ENCODE measurements around the gene GFER. TPM values are rescaled to one million over a fixed set of nuclear protein-coding genes. Genes with fewer than 3 reads are reported as not detected.

Gene GFER
- total RNA-seq, 1 experiment from 2014 or later = 58.5 TPM

GRCh38 chr16:1990101-1990350, 6.0 kb downstream of the GFER start:
- H3K27ac Mint-ChIP-seq = no peak overlapping the region
- TF ChIP-seq SMAD3 (CRISPR knock-in tag; IDR thresholded peaks at IDR 0.05; ENCODE audit: borderline replicate concordance) = no peak
- TF ChIP-seq TCF7 (CRISPR knock-in tag; IDR thresholded peaks at IDR 0.05; ENCODE audit: low read depth) = no peak
- DNase-seq (ENCODE audit: low spot score) (no peak), ATAC-seq (peak; percentile 4; the same call in 1 of the 2 replicates)
- peaks cover 20% of the 10 kb centered on the region for H3K4me1 Mint-ChIP-seq
- POLR2A ChIA-PET = no interaction called here
- H3K4me3 Mint-ChIP-seq = no peak overlapping the region
- CTCF ChIA-PET = interaction anchor here (0.8 to 6.4 kb wide), 5 partner anchors 10 to 150 kb away, joined by 3 to 59 read pairs (median 5); no protein-coding TSS in a partner anchor
- peaks cover 5% of the 10 kb centered on the region; the same call in 1 of the 2 replicates for H3K36me3 Mint-ChIP-seq
- H3K9me3 Mint-ChIP-seq = no peaks in the 10 kb centered on the region
- H3K27me3 Mint-ChIP-seq (ENCODE audit: low read depth) = peaks cover 24% of the 10 kb centered on the region

GRCh38 chr16:1990351-1991134, 6.5 kb downstream of the GFER start:
- peaks cover 24% of the 10 kb centered on the region for H3K27me3 Mint-ChIP-seq (ENCODE audit: low read depth)
- ATAC-seq (peak; percentile 23), DNase-seq (ENCODE audit: low spot score) (peak; percentile 87)
- H3K36me3 Mint-ChIP-seq = peaks cover 5% of the 10 kb centered on the region; the same call in 1 of the 2 replicates
- ChIA-PET POLR2A (interaction anchor here (0.6 to 1.1 kb wide), 2 partner anchors 20 to 47 kb away, joined by 3 to 4 read pairs; partner anchors contain the start of gene MSRB1), CTCF (interaction anchor here (0.8 to 6.4 kb wide), 7 partner anchors 10 to 205 kb away, joined by 3 to 59 read pairs (median 3); no protein-coding TSS in a partner anchor)
- H3K9me3 Mint-ChIP-seq = no peaks in the 10 kb centered on the region
- H3K4me3 Mint-ChIP-seq = peak overlapping the region; percentile 76
- peaks cover 17% of the 10 kb centered on the region for H3K4me1 Mint-ChIP-seq
- no peak overlapping the region for H3K27ac Mint-ChIP-seq
- TF ChIP-seq ZNF416 (CRISPR knock-in tag; IDR thresholded peaks at IDR 0.05) (no peak), ZBTB43 (CRISPR knock-in tag; IDR thresholded peaks at IDR 0.05) (no peak), HMGA2 (CRISPR knock-in tag; IDR thresholded peaks at IDR 0.05) (no peak), EMX1 (CRISPR knock-in tag; IDR thresholded peaks at IDR 0.05) (no peak), GABPB1 (CRISPR knock-in tag; IDR thresholded peaks at IDR 0.05) (no peak), CREB1 (CRISPR knock-in tag; IDR thresholded peaks at IDR 0.05) (no peak), PRDM15 (CRISPR knock-in tag; IDR thresholded peaks at IDR 0.05) (no peak), ATF1 (CRISPR knock-in tag; IDR thresholded peaks at IDR 0.05) (no peak), RORB (CRISPR knock-in tag; IDR thresholded peaks at IDR 0.05) (no peak), ELF4 (CRISPR knock-in tag; IDR thresholded peaks at IDR 0.05; ENCODE audit: low read depth) (no peak), ZNF425 (CRISPR knock-in tag; conservative IDR thresholded peaks at IDR 0.05) (no peak), NFYB (CRISPR knock-in tag; conservative IDR thresholded peaks at IDR 0.05; ENCODE audit: low read depth) (no peak), CBFB (CRISPR knock-in tag; IDR thresholded peaks at IDR 0.05; ENCODE audit: low read depth) (no peak), PRRX2 (CRISPR knock-in tag; IDR thresholded peaks at IDR 0.05) (no peak), ESRRA (CRISPR knock-in tag; IDR thresholded peaks at IDR 0.05; ENCODE audit: borderline replicate concordance) (peak; percentile 46; the same call in 1 of the 2 replicates), IRF1 (CRISPR knock-in tag; IDR thresholded peaks at IDR 0.05) (no peak), NR3C1 (CRISPR knock-in tag; conservative IDR thresholded peaks at IDR 0.05; ENCODE audit: low read depth) (no peak), SMAD4 (CRISPR knock-in tag; IDR thresholded peaks at IDR 0.05) (no peak), ATF2 (CRISPR knock-in tag; IDR thresholded peaks at IDR 0.05; ENCODE audit: borderline replicate concordance, low read depth) (no peak), ZSCAN18 (CRISPR knock-in tag; IDR thresholded peaks at IDR 0.05) (no peak), USF1 (CRISPR knock-in tag; IDR thresholded peaks at IDR 0.05) (0 out of 2 replicates have a peak, but pooled peaks have one; percentile 27)
